Measurements from ENCODE around the gene RAB1A. TPM values are rescaled to one million over a fixed set of nuclear protein-coding genes. Genes with fewer than 3 reads are reported as not detected.

RAB1A gene
- 93.6 and 94.8 TPM in 2 replicates for total RNA-seq (2014; rRNA removed; shearing (Covaris generic))
- polyA plus RNA-seq (2016; fragmentation: Nextera tagmentation; extraction: Ambion mirVana): 140 and 172 TPM in 2 replicates
- long read RNA-seq, transcript RAB1A-203 (6 exons, 2,447 nt): major isoform, 65 of 67 reads
- long read RNA-seq, partial matches to known transcripts: 0 of 67 reads
- long read RNA-seq, other reads (novel, unspliced or antisense): 2 of 67 reads

GRCh38 chr2:65129826-65130663 lies at the start of gene RAB1A:
RAB1A (minus strand) TSS chr2:65130106; CDS start chr2:65129915, 191 bp downstream.
- H3K9me3 Mint-ChIP-seq: no peaks in the 10 kb centered on the region
- ATAC-seq (peak; percentile 94), DNase-seq (ENCODE audit: low spot score) (peak; percentile 99)
- H3K27me3 Mint-ChIP-seq (ENCODE audit: insufficient read depth, low read depth, poor library complexity): peaks cover 14% of the 10 kb centered on the region
- H3K27ac Mint-ChIP-seq: peak within 1 kb of the TSS; percentile 97
- peaks cover 23% of the 10 kb centered on the region for H3K4me1 Mint-ChIP-seq
- Histone ChIP-seq H3F3A (replicated peaks; ENCODE audit: low read depth) (0 out of 2 replicates have a peak, but pooled peaks cover 3% of the 10 kb centered on the region), H3K4me2 (peak within 1 kb of the TSS; percentile 90), H2AFZ (peak within 1 kb of the TSS; percentile 91), H3K79me2 (replicated peaks; ENCODE audit: insufficient read depth) (peaks cover 45% of the 10 kb centered on the region), H3K9me2 (ENCODE audit: insufficient read depth) (no peaks in the 10 kb centered on the region), H3K27me3 (ENCODE audit: insufficient read depth) (no peaks in the 10 kb centered on the region), H3K36me3 (ENCODE audit: insufficient read depth) (no peaks in the 10 kb centered on the region), H3K4me1 (ENCODE audit: insufficient read depth) (peaks cover 37% of the 10 kb centered on the region), H3K4me3 (peak within 1 kb of the TSS; percentile 87), H3K27ac (ENCODE audit: low read depth) (peak within 1 kb of the TSS; percentile 97), H4K20me1 (replicated peaks; ENCODE audit: insufficient read depth) (peaks cover 26% of the 10 kb centered on the region)
- H3K36me3 Mint-ChIP-seq (ENCODE audit: low read depth): peaks cover 3% of the 10 kb centered on the region; the same call in 1 of the 3 replicates
- H3K4me3 Mint-ChIP-seq: peak within 1 kb of the TSS; percentile 86
- TF ChIP-seq ETS1 (IDR thresholded peaks at IDR 0.05) (peak; percentile 95), JUNB (IDR thresholded peaks at IDR 0.05; ENCODE audit: unreplicated experiment) (no peak), CREB1 (CRISPR knock-in tag; IDR thresholded peaks at IDR 0.05; ENCODE audit: low read depth) (peak; percentile 91), POLR2AphosphoS5 (IDR thresholded peaks at IDR 0.05; ENCODE audit: low read depth) (peak; percentile 81), CTCF (conservative IDR thresholded peaks at IDR 0.05; ENCODE audit: low read depth in 2 of 2) (peak in 1 of 2 experiments; percentile 64; a peak in 2 of 4 replicates)

GRCh38 chr2:65177751-65178442 lies 48.0 kb upstream of the RAB1A start:
- no peak overlapping the region for H2AFZ ChIP-seq
- Mint-ChIP-seq H3K4me1 (no peaks in the 10 kb centered on the region; the same call in 2 of the 3 replicates), H3K4me3 (no peak overlapping the region), H3K27me3 (ENCODE audit: insufficient read depth, low read depth, poor library complexity) (peaks cover 4% of the 10 kb centered on the region), H3K36me3 (ENCODE audit: low read depth) (no peaks in the 10 kb centered on the region), H3K27ac (no peak overlapping the region), H3K9me3 (peaks cover 2% of the 10 kb centered on the region; the same call in 1 of the 3 replicates)
- ATAC-seq (no peak), DNase-seq (ENCODE audit: low spot score) (no peak)
- no peaks in the 10 kb centered on the region for H3K79me2 ChIP-seq (replicated peaks; ENCODE audit: insufficient read depth)
- H3K4me1 ChIP-seq (ENCODE audit: insufficient read depth): no peaks in the 10 kb centered on the region
- H3K27ac ChIP-seq (ENCODE audit: low read depth): no peak overlapping the region
- H3F3A ChIP-seq (replicated peaks; ENCODE audit: low read depth): no peaks in the 10 kb centered on the region
- H3K4me2 ChIP-seq: no peak overlapping the region
- H3K36me3 ChIP-seq (ENCODE audit: insufficient read depth): no peaks in the 10 kb centered on the region
- no peaks in the 10 kb centered on the region for H4K20me1 ChIP-seq (replicated peaks; ENCODE audit: insufficient read depth)
- no peak overlapping the region for H3K4me3 ChIP-seq
- no peaks in the 10 kb centered on the region for H3K27me3 ChIP-seq (ENCODE audit: insufficient read depth)
- H3K9me2 ChIP-seq (ENCODE audit: insufficient read depth): no peaks in the 10 kb centered on the region
- TF ChIP-seq CTCF (conservative IDR thresholded peaks at IDR 0.05; ENCODE audit: low read depth in 2 of 2) (no peak), EZH2 (IDR thresholded peaks at IDR 0.05; ENCODE audit: low read depth, unreplicated experiment) (no peak), POLR2AphosphoS5 (IDR thresholded peaks at IDR 0.05; ENCODE audit: low read depth) (no peak), STAT1 (IDR thresholded peaks at IDR 0.05; ENCODE audit: unreplicated experiment) (no peak), NANOG (IDR thresholded peaks at IDR 0.05; ENCODE audit: borderline replicate concordance) (no peak), ZNF331 (CRISPR knock-in tag; IDR thresholded peaks at IDR 0.05; ENCODE audit: low read depth) (no peak), CREB1 (CRISPR knock-in tag; IDR thresholded peaks at IDR 0.05; ENCODE audit: low read depth) (no peak), JUNB (IDR thresholded peaks at IDR 0.05; ENCODE audit: unreplicated experiment) (no peak), ZNF114 (CRISPR knock-in tag; IDR thresholded peaks at IDR 0.05) (no peak)

Measured in GM23338 (cell line).